Stomach (tissue), 9 donors: ENCODE data around the gene TCTN2. TPM values are rescaled to one million over a fixed set of nuclear protein-coding genes. Genes with fewer than 3 reads are reported as not detected.

Source experiments
- DNase-seq, 2 donors: peaks; one replicate each; pipeline versions ENCODE4 v3.0.0 to v3.0.0-alpha.2; 2013 to 2019
- H3K27ac ChIP-seq, 5 donors: fragments of 200-600 bp in 4 of 5; sonication (generic) in 4 of 5; one replicate each; pipeline ENCODE4 v1.5.1; 2013 to 2019; ENCODE audit warnings: mild to moderate bottlenecking in 1 of 5, moderate library complexity in 1 of 5
- H3K27me3 ChIP-seq, 3 donors: fragments of 200-600 bp; sonication (generic); one replicate each; pipeline ENCODE4 v1.5.1; 2017 to 2019; ENCODE audit warnings: mixed run types in 1 of 3
- H3K36me3 ChIP-seq, 4 donors: fragments of 200-600 bp; sonication (generic); 1 replicate in 3 of 4; 2 replicates in 1 of 4; pipeline ENCODE4 v1.5.1; 2016 to 2019
- H3K4me1 ChIP-seq, 4 donors: fragments of 200-600 bp; sonication (generic); one replicate each; pipeline ENCODE4 v1.5.1; 2016 to 2019
- H3K4me3 ChIP-seq, 4 donors: fragments of 200-600 bp; sonication (generic) in 3 of 4; one replicate each; pipeline ENCODE4 v1.5.1; 2016 to 2019; ENCODE audit warnings: mild to moderate bottlenecking in 1 of 4
- H3K9me3 ChIP-seq, 4 donors: fragments of 200-600 bp; sonication (generic); one replicate each; pipeline ENCODE4 v1.5.1; 2016 to 2019
- CTCF ChIP-seq, 7 experiments: fragments of 450-650 bp in 4 of 7; fragments of 200-600 bp in 3 of 7; sonication (generic) in 3 of 7; IDR thresholded peaks; one replicate each; pipeline ENCODE4 v1.5.1; 2016 to 2019; ENCODE audit warnings: antibody characterized with exemption in 7 of 7, control low read depth in 2 of 7, mild to moderate bottlenecking in 1 of 7
- EP300 ChIP-seq: sonication (generic); formaldehyde crosslinking; IDR thresholded peaks from one replicate; pipeline ENCODE4 v1.6.1; 2017; ENCODE audit warnings: antibody characterized with exemption
- POLR2A ChIP-seq, 4 donors: fragments of 450-650 bp; IDR thresholded peaks; one replicate each; pipeline ENCODE4 v1.6.1; 2016; ENCODE audit warnings: antibody characterized with exemption in 4 of 4, control low read depth in 2 of 4, mild to moderate bottlenecking in 1 of 4, moderate library complexity in 1 of 4
- POLR2AphosphoS5 ChIP-seq, 3 donors: sonication (generic); formaldehyde crosslinking; IDR thresholded peaks; one replicate each; pipeline ENCODE4 v1.6.1; 2016; ENCODE audit warnings: antibody characterized with exemption in 3 of 3
- WGBS, 5 donors: extraction: QIAGEN DNeasy Blood & Tissue Kit in 3 of 5; methylation state at CpG; one replicate each; pipeline versions ENCODE4 v1.1.5 to v1.1.7; 2013 to 2018; 5-methylcytosine and 5-hydroxymethylcytosine counted together
- intact Hi-C: fragments of 100-400 bp; cut with DNase I; formaldehyde crosslinking; loops from one replicate; pipeline ENCODE4 v1.15.1; 2023; ENCODE audit warnings: low total_unique reads
- polyA plus RNA-seq, 3 donors: library from polyadenylated mRNA; stranded (reverse); fragments of 200-250 nt; gene quantifications; one replicate each; pipeline ENCODE4 v1.2.3, GENCODE V29; 2013
- total RNA-seq, 5 donors: library from RNA; depleted of rRNA; stranded (reverse); fragments of >200 nt; gene quantifications; one replicate each; pipeline versions ENCODE4 v1.1.0 to v1.2.3, GENCODE V29; 2014 to 2016
- donor health status: healthy with polysubstance abuse.
- donor health status: Bipolar disorder and iron deficiency.
- donor health status: healthy.

TCTN2 gene
- total and polyA plus RNA-seq, 8 donors: 1.2 to 24.1 (median 6.0) TPM

GRCh38 chr12:123705935-123706334 lies 35.0 kb downstream of the TCTN2 start:
- Histone ChIP-seq H3K27me3 (no peaks in the 10 kb centered on the region), H3K4me1 (no peaks in the 10 kb centered on the region), H3K9me3 (no peaks in the 10 kb centered on the region), H3K36me3 (peaks cover 0 to 76% (median 55%) of the 10 kb centered on the region in 4 donors), H3K4me3 (no peak overlapping the region), H3K27ac (no peak overlapping the region)
- 78 to 91% (median 87%) methylated on average over 3 of the region's 3 CpGs for WGBS, 5 donors
- intact Hi-C loops: no loop called here
- DNase-seq: no peak
- no peak for TF ChIP-seq EP300
- TF ChIP-seq POLR2AphosphoS5 (IDR thresholded peaks at IDR 0.05): no peak
- no peak for TF ChIP-seq POLR2A (IDR thresholded peaks at IDR 0.05)
- TF ChIP-seq CTCF (IDR thresholded peaks at IDR 0.05): no peak

GRCh38 chr12:123707466-123707865 lies 36.6 kb downstream of the TCTN2 start:
- H3K4me3 ChIP-seq: no peak overlapping the region
- DNase-seq: peak in 1 of 2 donors; percentile 5
- no peak for TF ChIP-seq CTCF (IDR thresholded peaks at IDR 0.05)
- no peak for TF ChIP-seq POLR2A (IDR thresholded peaks at IDR 0.05)
- TF ChIP-seq POLR2AphosphoS5 (IDR thresholded peaks at IDR 0.05): no peak
- TF ChIP-seq EP300: no peak
- WGBS, 5 donors: 88 to 94% (median 93%) methylated on average over 4 of the region's 4 CpGs
- H3K36me3 ChIP-seq: peaks cover 0 to 61% (median 40%) of the 10 kb centered on the region in 4 donors
- H3K27me3 ChIP-seq: no peaks in the 10 kb centered on the region
- H3K9me3 ChIP-seq: no peaks in the 10 kb centered on the region
- peaks cover 0 to 11% (median 7%) of the 10 kb centered on the region in 4 donors for H3K4me1 ChIP-seq
- no peak overlapping the region for H3K27ac ChIP-seq
- intact Hi-C loops: no loop called here

GRCh38 chr12:123712780-123713319 lies 41.9 kb downstream of the TCTN2 start:
- intact Hi-C loops: no loop called here
- Histone ChIP-seq H3K36me3 (peaks cover 0 to 8% (median 4%) of the 10 kb centered on the region in 4 donors), H3K9me3 (no peaks in the 10 kb centered on the region), H3K27ac (peak overlapping the region; percentile 83 to 89 (median 87)), H3K27me3 (no peaks in the 10 kb centered on the region), H3K4me3 (peak overlapping the region; percentile 85 to 100 (median 100)), H3K4me1 (peaks cover 20 to 38% (median 34%) of the 10 kb centered on the region in 4 donors)
- DNase-seq: peak in 1 of 2 donors; percentile 17
- TF ChIP-seq EP300: no peak
- WGBS, 5 donors: 0 to 1% (median 0%) methylated on average over 13 to 26 of the region's 26 CpGs

- peak; percentile 22 to 37 for DNase-seq
- no peaks in the 10 kb centered on the region for H3K9me3 ChIP-seq
- peaks cover 0 to 2% (median 0%) of the 10 kb centered on the region in 4 donors for H3K36me3 ChIP-seq
- no peak for TF ChIP-seq POLR2A (IDR thresholded peaks at IDR 0.05)
- no peak for TF ChIP-seq EP300
- TF ChIP-seq CTCF (IDR thresholded peaks at IDR 0.05): no peak
- peak in 1 of 3 donors; percentile 55 for TF ChIP-seq POLR2AphosphoS5 (IDR thresholded peaks at IDR 0.05)
- no peaks in the 10 kb centered on the region for H3K27me3 ChIP-seq
- H3K4me3 ChIP-seq: peak overlapping the region; percentile 85 to 100 (median 100)
- WGBS, 5 donors: 10 to 22% (median 18%) methylated on average over 6 of the region's 6 CpGs
- peaks cover 20 to 38% (median 34%) of the 10 kb centered on the region in 4 donors for H3K4me1 ChIP-seq
- intact Hi-C loops: no loop called here
- H3K27ac ChIP-seq: peak overlapping the region; percentile 70 to 88 (median 85)
These were observed 42.5 kb downstream of the TCTN2 start for GRCh38 chr12:123713398-123713797.
